Medulla oblongata (tissue), 1 donor: ENCODE data around the gene WDR6.
"Not testable (repeated sequence)": the region's sequence is repeated elsewhere in the genome, so short reads cannot be mapped to it uniquely, and the experiment has no call there.

Experiments
- DNase-seq: peaks from one replicate; pipeline ENCODE4 v3.0.0-alpha.2; 2015; ENCODE audit errors: extremely low spot score

The WDR6 gene

DNA sequence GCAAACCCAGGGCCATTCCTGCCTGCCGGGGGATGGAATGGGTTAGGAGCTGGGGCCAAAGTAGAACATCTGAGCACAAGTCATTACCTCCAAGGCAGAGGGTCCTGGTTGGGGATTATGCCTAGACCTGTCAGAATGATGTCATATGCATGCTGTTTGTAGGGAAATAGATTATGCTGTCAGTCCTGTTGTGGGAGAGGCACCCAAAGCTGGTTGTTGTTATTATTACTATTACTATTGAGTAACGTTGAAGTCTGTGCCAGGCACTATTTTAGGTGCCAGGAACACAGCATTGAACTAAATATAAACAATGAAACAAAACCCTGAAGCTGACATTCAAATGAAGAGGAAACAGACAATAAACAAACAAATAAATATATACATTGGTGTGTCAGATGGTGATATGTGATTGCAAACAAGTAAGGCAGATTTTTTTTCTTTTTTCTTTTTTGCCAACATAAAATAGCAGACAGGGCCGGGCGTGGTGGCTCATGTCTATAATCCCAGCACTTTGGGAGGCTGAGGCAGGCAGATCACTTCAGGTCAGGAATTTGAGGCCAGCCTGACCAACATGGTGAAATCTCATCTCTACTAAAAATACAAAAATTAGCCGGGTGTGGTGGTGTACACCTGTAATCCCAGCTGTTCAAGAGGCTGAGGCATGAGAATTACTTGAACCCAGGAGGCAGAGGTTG lies 15.2 kb upstream of the WDR6 start:
- no peak for DNase-seq

DNA sequence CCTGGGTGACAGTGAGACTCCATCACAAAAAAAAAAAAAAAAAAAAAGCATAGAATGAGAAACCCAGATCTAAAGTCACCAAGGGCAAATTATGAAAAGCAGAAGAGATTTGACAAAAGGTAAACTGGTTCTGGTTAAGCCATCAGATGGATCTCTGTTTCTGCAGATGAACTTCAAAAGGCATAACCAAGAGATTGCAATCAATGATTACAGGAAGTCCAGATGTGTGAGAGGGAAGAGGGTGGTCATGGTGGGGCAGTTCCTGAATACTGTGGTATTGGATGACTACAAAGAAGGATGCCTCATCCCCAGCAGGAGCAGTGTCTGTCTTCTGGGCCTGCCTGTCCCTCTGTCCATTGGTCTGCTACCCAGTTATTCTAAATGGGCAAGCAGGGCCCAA lies 13.4 kb upstream of the WDR6 start:
- no peak for DNase-seq

DNA sequence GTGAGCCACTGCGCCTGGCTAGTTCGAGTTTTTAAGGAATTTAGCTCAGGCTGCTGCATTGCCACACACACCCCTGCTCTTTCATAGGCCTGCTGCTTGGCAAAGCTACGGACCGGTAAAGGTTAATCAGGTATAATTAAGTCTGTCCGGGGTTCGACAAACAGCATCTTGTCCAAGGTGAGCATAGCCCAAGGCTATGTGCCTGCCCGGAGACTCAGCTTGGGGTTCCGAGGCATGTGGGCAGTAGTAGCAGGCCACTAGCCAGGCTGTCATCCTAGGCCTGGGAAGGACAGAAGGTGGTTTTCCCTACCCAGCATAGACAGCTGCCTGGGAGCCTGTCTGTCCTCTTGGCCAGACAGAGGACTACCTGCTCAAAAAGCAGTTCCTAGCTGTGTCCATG lies 10.6 kb upstream of the WDR6 start:
- no peak for DNase-seq

DNA sequence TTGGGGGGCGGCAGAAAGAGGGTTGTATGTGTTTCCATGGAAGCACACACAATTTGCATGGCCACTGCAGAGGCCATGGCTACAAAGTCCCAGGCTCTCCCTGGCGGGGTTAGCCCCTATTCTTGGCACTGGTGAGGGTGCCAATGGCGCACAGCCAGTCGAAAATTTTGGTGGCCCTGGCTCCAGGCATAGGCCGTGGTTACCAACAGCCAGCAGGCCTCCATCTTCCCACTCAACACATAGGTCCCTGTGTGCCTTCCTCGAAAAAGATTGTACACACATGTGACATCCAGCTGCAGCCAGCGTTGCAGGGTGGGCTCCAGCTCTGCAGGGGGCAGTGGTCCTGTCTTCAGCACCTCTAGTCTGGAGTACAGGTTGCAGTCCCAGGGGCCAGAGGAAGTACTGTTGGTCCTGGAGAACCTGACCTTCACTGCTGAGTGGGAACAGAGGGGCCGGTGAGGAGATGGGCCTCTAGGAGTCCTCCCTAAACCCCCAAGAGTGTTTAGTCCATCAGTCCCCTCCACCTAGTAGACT lies 10.0 kb upstream of the WDR6 start:
- DNase-seq: no peak

DNA sequence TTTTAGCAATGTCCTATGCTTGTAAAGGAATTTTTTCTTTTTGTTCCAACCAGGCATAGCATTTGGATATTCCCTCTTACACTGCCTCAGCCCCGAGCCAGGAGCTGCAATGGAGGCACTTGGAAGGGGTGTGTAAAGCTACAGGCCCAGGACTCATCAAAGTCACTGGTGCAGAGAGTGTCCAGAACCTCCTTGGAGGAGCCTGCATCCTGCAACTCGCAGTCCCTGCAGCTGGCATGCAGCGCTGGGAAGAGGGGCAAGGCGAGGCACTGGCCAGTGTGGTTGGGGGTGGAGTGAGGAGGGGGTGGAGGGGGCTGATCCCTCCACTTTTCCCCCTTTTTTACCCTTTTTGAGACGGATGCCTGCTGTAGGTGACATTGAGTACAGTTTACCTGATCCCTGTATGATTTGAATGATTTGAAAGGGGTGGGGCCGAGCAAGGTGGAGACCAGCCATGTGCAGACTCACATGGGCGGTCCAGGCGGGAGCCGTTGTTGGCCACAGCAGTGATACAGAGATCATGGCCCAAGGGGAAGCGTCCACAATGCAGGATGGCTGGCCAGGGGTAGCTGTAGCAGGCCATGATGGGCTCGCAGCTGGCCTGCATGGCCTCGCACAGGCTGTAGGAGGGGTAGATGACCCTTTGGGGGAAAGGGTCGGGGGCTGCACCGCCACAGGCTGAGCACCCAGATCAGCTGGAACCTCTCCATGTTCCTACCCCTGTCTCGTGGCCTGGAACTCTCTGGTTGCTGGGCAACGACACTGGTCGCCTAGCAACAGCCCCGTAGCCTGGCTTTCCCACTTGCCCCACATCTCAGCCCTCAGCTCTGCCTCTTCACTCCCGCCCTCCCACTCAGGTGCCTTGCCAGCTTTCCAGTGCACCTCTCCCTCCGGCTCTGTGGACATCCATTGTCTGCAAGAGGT lies 9.2 kb upstream of the WDR6 start:
- no peak for DNase-seq

DNA sequence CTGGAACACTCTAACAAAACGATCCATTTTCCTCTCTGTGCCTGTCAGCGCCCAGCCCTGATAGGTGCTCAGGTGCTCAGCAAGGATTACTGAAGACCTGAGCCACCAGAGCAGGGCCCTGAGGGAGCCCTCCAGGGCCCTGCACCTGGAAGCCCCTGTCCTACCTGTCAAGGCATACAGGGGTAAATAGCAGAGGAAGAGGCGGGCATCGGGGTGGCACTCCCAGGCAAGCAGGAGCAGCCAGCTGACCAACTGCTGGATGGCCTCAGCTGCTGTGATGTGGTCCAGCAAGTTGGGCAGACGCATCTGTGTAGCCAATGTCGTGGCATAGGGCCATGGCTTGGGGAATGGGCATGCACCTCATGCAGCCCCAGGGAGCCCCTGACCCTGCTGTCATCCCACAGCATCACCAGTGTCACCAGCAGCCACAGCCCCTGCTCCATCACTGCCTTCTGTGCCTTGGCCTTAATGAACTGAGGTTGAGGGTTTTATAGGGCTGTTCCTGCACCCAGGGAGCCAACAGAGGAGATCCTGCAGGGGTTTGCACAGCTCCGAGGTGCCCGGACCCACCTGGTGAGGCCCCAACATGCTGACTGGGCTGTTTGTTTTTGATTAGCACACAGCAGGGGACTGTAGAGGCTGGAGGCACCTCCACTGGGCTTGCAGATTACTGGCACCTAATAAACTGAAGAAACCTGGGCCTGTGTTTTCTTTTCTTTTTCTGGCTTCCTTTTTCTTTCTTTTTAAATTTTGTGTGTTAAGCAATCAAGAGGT lies 7.9 kb upstream of the WDR6 start:
- DNase-seq: no peak

DNA sequence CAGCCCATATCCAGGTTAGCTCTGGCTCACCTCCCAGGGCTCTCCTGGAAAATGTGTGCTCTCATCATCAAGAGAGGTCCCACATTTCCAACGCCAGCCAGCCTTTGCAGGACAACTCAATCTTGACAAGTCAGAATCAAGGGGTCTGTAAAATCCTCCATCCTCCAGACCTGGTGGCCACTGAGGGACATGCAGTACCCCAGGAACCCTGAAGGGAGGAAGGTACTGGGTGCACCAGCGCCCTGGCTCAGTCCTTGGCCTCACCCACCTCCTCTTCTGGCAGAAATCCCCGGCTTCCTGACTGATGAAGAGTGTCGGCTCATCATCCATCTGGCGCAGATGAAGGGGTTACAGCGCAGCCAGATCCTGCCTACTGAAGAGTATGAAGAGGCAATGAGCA lies 6.0 kb upstream of the WDR6 start:
- DNase-seq: no peak

DNA sequence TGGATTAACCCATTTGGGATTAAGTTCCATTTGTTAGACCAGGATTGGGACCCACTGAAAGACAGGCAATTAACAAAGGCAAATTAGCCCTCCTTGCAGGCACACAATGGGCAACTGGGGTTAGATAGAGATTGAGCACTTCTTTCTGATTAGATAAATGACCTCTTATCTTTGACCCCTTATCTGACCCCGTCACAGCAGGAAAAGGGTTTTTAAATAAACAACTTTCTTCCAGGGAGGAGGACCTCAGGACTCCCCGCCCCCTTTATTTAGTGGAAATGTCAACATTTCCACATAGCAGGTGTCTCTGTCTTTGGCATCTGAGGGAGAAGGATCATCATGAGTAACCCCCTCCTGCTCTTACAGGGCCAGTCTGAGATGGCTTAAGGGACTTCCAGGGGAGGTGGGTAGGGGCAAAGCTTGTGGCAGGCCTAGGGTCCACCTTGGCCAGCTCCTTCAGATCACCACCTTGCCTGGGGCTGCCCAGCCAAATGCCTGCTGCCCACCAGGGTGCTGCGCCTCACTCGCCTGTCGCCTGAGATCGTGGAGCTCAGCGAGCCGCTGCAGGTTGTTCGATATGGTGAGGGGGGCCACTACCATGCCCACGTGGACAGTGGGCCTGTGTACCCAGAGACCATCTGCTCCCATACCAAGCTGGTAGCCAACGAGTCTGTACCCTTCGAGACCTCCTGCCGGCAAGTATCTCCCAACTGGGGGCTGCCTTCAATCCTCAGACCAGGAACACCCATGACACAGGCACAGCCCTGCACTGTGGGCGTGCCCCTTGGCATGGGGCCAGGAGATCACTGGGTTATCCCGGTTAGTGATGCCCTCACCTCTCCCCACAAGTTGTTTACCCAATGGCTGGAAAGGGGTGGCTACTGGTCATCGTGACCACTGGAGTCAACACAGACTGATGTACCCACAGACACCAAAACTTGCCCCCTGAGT lies 2.6 kb upstream of the WDR6 start:
- no peak for DNase-seq

DNA sequence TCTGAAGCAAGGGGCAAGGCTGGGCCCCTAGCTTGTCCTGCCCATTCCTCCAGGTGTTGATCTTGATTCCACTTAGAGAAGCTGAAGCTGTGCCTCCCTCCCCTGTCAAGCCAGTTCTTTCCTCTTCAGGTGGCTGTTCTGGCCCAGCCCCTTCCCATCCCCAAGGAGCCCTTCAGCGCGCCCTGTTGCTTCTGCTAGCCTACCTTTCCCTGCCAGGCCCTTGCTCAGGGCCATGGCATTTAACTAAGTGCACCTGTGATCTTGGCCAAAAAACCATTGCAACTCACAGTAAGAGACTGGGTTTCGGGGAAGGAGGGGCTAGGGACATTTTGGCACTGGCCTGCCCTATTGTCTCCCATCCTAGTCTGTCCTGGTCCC lies 1.9 kb upstream of the WDR6 start:
- no peak for DNase-seq

DNA sequence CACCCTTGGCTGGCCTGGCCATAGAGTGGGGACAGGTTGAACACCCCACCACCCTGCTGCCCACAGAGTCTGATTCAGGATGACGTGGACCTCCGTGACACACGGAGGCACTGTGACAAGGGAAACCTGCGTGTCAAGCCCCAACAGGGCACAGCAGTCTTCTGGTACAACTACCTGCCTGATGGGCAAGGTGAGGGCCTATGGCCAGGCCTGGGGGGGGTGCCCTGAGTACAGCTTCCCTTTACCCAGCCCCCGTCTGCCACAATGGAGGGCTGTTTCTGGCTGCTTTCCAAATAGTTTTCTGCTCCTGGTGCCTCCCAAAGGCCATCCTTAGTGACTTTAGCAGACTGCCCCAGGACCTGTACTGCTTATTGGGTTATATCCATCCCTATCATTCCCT lies 1.2 kb upstream of the WDR6 start:
- DNase-seq: no peak

DNA sequence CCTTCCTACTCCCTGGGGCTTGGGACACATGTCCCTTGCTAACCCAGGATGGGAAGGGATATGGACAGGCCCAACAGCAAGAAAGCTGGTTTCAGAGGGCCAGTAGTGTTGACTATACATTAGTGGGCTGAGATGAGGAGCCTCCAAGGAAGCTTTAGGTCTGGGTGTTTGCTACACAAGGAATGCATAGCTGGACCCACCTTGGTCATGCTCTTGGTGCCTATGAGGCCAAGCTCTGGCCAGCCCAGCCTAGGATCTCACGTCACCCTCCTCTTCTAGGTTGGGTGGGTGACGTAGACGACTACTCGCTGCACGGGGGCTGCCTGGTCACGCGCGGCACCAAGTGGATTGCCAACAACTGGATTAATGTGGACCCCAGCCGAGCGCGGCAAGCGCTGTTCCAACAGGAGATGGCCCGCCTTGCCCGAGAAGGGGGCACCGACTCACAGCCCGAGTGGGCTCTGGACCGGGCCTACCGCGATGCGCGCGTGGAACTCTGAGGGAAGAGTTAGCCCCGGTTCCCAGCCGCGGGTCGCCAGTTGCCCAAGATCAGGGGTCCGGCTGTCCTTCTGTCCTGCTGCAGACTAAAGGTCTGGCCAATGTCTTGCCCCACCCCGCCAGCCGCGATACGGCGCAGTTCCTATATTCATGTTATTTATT lies 653 bp upstream of the WDR6 start:
- peak; percentile 59 for DNase-seq

DNA sequence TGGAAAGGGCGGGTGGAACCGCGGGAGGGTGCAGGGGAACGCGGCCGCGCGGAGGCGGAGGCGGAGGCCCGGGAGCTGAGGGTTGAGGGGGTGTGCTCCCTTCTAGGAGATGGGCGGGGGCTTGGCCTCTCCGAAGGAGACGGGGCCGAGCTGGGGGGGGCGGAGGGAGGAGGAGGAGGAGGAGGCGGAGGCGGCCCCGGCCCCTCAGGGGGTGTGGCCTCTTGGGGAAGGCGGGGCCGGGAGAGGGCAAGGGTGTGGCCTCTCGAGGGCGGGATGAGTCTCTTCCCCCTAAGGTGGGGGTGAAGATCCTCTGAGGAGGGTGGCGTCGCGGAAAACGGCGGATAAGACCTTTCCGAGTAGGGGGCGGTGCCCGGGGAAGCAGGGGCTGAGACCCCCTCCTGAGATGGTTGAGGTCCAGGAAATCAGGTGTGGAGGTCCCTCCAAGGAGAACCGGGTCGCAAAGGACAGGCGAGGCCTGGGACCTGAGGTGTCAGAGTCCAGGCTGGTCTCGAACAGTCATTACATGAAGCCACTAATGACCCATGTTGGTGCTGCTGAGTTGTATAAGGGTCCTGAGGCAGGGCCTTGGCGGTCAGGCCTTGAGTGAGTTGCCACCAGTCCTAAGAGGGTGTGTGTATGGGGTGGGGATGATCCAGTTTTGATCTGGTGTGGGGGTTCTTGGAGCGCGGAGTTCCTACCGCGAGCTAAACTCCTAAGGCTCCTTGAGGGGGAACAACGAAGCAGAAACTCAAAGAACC lies 759 bp downstream of the WDR6 start:
- peak; percentile 86 for DNase-seq

DNA sequence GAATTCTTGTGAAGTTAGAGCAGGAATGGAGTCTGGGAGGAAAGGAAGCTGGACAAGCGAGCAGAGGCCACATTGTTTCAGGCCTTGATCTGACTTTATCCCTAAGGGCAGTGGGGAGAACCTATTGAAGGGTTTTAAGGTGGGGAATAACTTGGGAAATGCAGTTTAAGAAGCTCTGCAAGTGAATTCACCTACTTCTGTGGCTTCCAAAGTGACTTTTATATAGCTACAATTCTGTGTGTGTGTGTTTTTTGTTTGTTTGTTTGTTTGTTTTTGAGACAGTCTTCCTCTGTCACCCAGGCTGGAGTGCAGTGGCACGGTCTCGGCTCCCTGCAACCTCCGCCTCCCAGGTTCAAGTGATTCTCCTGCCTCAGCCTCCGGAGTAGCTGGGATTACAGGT lies 1.4 kb downstream of the WDR6 start:
- DNase-seq: not testable (repeated sequence)

DNA sequence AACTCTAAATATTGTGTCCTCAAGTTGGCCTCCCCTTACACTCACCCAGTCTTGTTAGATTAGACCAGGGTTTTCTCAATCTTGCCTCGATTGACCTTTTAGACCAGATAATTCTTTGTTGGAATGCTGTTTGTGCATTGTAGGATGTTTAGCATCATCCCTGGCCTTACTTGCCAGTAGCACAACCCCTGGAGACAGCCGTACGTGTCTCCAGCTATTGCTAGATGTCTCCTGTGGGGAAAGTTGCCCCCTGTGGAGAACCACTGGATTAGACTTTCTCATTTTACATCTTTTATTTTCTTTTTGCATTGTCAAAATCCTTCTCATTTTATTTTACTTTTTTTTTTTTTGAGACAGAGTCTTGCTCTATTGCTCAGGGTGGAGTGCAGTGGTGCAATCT lies 2.2 kb downstream of the WDR6 start:
- DNase-seq: no peak

DNA sequence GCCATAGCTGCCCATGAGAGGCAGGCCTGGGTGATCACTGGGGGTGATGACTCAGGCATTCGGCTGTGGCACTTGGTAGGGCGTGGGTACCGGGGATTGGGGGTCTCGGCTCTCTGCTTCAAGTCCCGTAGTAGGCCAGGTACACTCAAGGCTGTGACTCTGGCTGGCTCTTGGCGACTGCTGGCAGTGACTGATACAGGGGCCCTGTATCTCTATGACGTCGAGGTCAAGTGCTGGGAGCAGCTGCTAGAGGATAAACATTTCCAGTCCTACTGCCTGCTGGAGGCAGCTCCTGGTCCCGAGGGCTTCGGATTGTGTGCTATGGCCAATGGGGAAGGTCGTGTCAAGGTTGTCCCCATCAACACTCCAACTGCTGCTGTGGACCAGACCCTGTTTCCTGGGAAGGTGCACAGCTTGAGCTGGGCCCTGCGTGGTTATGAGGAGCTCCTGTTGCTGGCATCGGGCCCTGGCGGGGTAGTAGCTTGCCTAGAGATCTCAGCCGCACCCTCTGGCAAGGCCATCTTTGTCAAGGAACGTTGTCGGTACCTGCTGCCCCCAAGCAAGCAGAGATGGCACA lies 5.3 kb downstream of the WDR6 start:
- DNase-seq: no peak

DNA sequence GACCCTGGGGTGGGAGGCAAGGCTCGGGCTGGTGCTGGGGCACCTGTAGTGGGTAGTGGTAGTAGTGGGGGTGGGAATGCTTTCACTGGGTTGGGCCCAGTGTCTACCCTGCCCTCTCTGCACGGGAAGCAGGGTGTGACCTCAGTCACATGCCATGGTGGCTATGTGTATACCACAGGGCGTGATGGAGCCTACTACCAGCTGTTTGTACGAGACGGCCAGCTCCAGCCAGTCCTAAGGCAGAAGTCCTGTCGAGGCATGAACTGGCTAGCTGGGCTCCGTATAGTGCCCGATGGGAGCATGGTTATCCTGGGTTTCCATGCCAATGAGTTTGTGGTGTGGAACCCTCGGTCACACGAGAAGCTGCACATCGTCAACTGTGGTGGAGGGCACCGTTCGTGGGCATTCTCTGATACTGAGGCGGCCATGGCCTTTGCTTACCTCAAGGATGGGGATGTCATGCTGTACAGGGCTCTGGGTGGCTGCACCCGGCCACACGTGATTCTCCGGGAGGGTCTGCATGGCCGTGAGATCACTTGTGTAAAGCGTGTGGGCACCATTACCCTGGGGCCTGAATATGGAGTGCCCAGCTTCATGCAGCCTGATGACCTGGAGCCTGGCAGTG lies 6.0 kb downstream of the WDR6 start:
- DNase-seq: no peak

DNA sequence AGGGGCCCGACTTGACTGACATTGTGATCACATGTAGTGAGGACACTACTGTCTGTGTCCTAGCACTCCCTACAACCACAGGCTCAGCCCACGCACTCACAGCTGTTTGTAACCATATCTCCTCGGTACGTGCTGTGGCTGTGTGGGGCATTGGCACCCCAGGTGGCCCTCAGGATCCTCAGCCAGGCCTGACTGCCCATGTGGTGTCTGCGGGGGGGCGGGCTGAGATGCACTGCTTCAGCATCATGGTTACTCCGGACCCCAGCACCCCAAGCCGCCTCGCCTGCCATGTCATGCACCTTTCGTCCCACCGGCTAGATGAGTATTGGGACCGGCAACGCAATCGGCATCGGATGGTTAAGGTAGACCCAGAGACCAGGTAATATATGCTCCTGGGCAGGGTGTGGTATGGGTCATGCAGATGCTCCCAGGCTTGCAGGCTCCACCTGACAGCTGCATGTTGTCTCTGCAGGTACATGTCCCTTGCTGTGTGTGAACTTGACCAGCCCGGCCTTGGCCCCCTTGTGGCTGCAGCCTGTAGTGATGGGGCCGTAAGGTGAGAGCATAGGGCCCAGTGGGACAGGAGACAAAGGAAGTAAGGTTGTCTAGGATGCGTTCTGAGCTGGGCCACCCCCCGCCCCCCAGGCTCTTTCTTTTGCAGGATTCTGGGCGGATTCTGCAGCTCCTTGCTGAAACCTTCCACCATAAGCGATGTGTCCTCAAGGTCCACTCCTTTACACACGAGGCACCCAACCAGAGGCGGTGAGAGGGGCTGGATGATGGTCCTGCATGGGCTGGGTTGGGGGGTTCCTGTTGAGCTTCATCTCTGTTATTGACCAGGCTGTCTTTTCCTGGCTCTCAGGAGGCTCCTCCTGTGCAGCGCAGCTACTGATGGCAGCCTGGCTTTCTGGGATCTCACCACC lies 6.8 kb downstream of the WDR6 start:
- no peak for DNase-seq

DNA sequence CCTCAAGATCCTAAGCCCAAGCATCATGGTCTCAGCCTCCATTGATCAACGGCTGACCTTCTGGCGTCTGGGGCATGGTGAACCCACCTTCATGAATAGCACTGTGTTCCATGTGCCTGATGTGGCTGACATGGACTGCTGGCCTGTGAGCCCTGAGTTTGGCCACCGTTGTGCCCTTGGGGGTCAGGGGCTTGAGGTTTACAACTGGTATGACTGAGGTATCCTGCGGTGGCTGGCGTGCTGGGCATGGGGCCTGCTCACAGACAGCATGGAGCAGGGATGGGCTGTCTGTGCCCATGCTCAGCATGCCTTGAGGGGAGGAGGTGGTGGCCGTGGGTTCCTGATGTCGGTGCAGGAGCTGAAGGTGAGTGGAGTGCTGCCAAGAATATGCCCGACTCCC lies 7.9 kb downstream of the WDR6 start:
- no peak for DNase-seq
